NB4 (cell line): ENCODE measurements around the gene PAK1.
"Not testable (repeated sequence)": the region's sequence is repeated elsewhere in the genome, so short reads cannot be mapped to it uniquely, and the experiment has no call there.

ENCODE experiments used
- DNase-seq: peaks from one replicate; pipeline ENCODE4 v3.0.0; 2010; ENCODE audit warnings: low read depth
- H3K4me3 ChIP-seq: one replicate; pipeline ENCODE4 v1.5.1; 2011; ENCODE audit warnings: mild to moderate bottlenecking, low read depth, low read length, moderate library complexity
- MYC ChIP-seq: IDR thresholded peaks from 2 replicates; pipeline ENCODE4 v1.6.1; 2011; ENCODE audit warnings: low read depth, low read length
- POLR2A ChIP-seq: IDR thresholded peaks from 2 replicates; pipeline ENCODE4 v1.6.1; 2011; ENCODE audit warnings: mild to moderate bottlenecking; ENCODE audit not compliant: insufficient read length; ENCODE audit errors: extremely low read depth
- TF ChIP-seq, protein P1 (sequence below): IDR thresholded peaks from 2 replicates; pipeline ENCODE4 v1.6.1; 2011; ENCODE audit warnings: low read depth, low read length
- TF ChIP-seq, protein P2 (sequence below): IDR thresholded peaks from one replicate; pipeline ENCODE4 v1.5.1; 2012; ENCODE audit warnings: low read depth, low read length

PAK1 gene

DNA sequence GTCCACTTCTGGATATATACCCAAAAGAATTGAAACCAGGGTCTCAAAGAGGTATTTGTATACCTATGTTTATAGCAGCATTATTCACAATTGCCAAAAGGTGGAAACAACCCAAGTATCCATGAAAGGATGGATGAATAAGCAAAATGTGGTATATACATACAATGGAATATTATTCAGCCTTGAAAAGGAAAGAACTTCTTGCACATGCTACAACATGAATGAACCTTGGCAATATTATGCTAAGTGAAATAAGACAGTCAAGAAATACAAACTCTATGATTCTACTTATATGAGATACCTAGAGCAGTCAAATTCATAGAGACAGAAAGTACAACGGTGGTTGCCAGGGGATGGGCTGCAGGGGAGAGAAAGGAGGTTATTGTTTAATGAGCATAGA is 21.6 kb upstream of the PAK1 start:
- no peak overlapping the region for H3K4me3 ChIP-seq
- no peak for DNase-seq
- no peak for TF ChIP-seq POLR2A
- TF ChIP-seq, protein P1, sequence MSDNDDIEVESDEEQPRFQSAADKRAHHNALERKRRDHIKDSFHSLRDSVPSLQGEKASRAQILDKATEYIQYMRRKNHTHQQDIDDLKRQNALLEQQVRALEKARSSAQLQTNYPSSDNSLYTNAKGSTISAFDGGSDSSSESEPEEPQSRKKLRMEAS, result no peak
- TF ChIP-seq, protein P2, sequence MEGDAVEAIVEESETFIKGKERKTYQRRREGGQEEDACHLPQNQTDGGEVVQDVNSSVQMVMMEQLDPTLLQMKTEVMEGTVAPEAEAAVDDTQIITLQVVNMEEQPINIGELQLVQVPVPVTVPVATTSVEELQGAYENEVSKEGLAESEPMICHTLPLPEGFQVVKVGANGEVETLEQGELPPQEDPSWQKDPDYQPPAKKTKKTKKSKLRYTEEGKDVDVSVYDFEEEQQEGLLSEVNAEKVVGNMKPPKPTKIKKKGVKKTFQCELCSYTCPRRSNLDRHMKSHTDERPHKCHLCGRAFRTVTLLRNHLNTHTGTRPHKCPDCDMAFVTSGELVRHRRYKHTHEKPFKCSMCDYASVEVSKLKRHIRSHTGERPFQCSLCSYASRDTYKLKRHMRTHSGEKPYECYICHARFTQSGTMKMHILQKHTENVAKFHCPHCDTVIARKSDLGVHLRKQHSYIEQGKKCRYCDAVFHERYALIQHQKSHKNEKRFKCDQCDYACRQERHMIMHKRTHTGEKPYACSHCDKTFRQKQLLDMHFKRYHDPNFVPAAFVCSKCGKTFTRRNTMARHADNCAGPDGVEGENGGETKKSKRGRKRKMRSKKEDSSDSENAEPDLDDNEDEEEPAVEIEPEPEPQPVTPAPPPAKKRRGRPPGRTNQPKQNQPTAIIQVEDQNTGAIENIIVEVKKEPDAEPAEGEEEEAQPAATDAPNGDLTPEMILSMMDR, result no peak
- TF ChIP-seq MYC, result no peak

DNA sequence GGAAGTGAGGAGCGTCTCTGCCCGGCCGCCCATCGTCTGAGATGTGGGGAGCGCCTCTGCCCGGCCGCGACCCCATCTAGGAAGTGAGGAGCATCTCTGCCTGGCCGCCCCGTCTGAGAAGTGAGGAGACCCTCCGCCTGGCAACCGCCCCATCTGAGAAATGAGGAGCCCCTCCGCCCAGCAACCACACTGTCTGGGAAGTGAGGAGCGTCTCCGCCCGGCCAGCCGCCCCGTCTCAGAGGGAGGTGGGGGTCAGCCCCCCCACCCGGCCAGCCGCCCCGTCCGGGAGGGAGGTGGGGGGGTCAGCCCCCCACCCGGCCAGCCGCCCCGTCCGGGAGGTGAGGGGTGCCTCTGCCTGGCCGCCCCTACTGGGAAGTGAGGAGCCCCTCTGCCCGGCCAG is 16.1 kb upstream of the PAK1 start:
- DNase-seq, result not testable (repeated sequence)

DNA sequence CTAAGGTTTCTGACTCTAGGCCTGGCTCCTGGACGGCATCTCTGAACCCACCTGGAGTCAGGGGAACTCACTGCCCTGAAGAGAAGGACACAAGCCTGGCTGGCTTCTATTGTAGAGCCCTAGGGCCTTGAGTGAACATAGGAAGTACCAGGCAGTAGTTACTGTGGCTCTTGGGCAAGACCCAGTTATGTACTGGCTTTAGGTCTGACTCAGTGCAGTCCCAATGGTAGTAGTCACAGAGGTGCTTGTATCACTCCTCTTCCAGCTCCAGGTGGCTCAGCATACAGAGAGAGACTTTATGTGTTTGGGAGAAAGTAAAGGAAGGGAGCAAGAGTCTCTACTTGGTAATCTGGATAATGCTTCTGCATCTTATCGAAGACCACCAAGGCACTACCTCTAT is 13.9 kb upstream of the PAK1 start:
- DNase-seq, result no peak
- no peak overlapping the region for H3K4me3 ChIP-seq
- no peak for TF ChIP-seq POLR2A
- TF ChIP-seq, protein P1, result no peak
- TF ChIP-seq, protein P2, result no peak
- TF ChIP-seq MYC, result no peak

More for the DNA sequence above, 16.1 kb upstream of the PAK1 start:
- not testable (repeated sequence) for H3K4me3 ChIP-seq

DNA sequence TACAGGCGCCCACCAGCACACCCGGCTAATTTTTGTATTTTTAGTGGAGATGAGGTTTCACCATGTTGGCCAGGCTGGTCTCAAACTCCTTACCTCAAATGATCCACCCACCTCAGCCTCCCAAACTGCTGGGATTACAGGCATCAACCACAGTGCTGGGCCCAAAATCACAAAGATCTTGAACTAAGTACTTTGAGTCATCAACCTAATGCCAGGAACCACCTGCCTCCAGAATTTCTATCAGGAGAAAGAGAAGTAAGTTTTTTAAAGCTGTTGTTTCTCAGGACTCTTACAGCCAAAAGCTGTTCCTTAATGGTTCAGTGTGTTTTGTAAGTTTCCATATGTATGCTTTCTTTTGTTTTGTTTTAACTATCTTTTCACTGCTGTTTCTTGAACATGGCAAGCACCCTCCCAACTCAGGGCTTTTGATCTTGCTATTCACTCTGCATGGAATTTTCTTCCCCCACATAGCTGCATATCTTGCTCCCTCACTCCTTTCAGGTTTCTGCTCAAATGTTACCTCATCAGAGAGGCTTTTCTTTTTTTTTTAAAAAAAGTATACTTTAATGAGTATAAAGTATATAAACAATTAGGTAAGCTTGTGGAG is 6.0 kb upstream of the PAK1 start:
- no peak overlapping the region for H3K4me3 ChIP-seq
- TF ChIP-seq MYC (no peak), POLR2A (no peak)
- no peak for DNase-seq

DNA sequence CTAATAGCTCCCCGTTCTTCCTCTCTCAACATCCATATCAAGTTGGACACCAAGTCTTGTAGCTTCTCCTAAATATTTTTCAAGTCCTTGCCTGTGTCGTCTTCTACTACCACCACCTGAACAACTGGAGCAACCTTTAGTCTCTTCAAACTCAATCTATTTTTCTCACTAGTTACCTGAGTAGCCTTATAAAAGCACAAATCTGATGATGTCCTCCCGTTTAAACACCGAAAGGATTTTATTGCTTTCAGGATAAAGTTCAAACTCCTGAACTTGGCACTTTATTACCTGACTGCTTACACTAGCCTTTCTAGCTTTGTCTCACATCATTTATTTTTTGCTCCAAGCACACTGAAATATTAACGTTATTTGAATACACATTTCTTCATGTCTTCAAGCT is 1.3 kb upstream of the PAK1 start:
- TF ChIP-seq, protein P1, result no peak
- no peak for DNase-seq
- no peak overlapping the region for H3K4me3 ChIP-seq

DNA sequence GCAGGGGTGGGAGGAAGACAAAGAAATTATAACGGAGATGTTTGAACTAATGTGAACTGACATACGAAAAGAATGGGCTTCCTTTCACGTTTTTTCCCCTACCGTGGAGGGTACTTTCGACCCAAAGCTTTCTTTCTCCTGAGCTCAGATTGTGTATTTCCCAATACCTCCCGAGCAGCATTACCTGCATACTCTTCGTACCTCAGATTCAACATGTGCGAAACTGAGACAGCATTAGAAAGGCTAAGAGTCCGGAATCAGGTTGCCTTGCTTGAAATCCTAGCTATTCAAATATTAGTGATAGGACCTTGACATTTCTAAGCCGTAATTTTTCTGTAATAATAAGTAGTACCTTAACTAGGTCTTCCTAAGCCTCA is 778 bp upstream of the PAK1 start:
- H3K4me3 ChIP-seq, result peak overlapping the region; percentile 61
- TF ChIP-seq, protein P2, result no peak
- TF ChIP-seq MYC, result no peak
- TF ChIP-seq, protein P1, result no peak
- no peak for TF ChIP-seq POLR2A
- no peak for DNase-seq

DNA sequence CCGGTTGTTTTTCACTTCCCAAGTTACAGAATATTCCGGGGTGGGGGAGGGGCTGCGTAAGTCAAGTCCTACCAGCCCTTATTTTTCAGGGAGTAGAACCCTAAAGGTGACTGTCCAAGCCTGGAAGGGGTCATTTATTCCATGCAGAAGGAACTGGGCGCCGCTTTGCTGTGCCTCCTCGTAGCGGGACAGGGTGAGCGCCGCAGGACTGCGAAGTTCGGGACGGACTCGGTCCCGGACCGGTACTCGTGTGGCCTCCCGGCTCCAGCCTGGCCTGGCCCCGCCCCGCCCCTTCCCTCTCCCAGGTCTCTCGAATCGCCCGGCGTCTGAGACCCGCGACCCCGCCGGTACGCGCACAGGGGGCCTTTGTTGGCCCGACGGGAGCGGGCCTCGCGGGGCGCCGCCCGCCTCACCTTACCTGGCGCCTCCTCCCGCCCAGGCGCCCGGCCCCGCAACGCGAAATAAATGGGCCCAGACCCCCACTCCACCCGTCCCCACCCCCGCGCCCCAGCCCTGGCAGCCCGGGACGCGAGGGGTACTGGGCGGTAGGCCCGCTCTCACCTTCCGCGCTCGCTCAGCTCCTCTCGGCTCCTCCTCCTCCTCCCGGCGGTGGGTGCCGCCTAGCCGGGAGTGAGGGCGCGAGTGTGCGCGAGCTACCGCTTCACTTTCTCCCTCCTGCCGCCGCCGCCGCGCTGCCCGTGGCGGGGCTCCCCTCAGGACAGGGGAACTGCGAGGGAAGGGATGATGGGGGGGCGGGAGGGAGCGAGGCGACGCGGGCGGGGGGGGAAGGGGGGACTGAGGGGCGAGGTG is 698 bp downstream of the PAK1 start:
- TF ChIP-seq MYC (no peak), POLR2A (no peak)
- TF ChIP-seq, protein P2, result no peak
- TF ChIP-seq, protein P1, result no peak
- H3K4me3 ChIP-seq, result peak overlapping the region; percentile 44
- peak; percentile 49 for DNase-seq
